A549 treated with CORT108297 at 1 μM for 4 hours (cell line): Measurements from ENCODE around the gene EPB41L4A. TPM values are rescaled to one million over a fixed set of nuclear protein-coding genes. Genes with fewer than 3 reads are reported as not detected.

Experiments used
- total RNA-seq: library from RNA; stranded (reverse); fragments of 200-300 nt; extraction: Qiagen RNA extraction; gene quantifications from 5 replicates; pipeline ENCODE4 v1.2.3, GENCODE V29; 2022

The EPB41L4A gene
- 1.4 to 1.9 TPM (median 1.7 TPM) in 5 replicates for total RNA-seq

DNA sequence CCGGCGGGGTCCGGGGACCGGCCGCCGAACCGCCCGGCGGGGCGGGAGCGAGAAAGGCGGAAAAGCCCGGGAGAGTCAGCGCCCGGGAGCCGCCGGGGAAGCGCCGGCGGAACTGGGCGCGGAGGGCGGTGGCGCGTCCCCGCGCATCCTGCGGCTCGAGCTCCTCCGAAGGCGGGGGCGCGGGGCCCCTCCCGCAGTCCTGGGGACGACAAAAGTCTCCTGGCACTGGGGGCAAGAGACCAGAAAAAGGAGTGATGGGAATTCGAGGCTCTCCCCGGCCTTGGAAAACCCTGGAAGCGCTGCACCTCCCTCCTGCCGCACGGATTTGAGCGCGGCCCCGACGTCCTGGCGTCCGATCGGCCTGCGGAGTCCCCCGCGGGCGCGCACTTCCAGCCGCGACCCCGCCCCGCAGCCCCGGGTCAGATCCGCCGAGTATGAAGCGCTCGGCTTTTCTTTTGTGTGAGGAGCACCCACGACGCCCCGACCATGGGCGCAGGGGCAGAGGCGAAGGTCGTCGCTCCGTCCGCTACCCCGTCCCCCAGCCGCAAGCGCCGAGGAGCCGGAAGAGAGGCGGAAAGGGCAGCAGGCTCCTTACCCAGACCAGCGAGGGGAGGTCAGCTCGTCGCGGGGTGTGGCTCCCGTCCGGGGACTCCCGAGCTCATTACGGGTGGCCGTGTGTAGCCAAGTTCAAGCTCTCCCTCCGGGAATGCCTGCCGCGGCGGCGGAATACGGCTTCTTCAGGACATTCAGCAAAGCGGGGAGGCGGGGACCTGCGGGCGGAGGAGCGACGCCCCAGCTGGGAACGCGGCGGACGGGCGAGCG is at the start of gene EPB41L4A:
Gene EPB41L4A, minus strand, starts transcription at position 114 of the 822 bp plus-strand sequence. CDS start 238 bp downstream, outside the sequence.

